ENCODE results near the gene RHAG. TPM values are rescaled to one million over a fixed set of nuclear protein-coding genes. Genes with fewer than 3 reads are reported as not detected.

The RHAG gene
- 0.06 to 0.15 TPM (median 0.09 TPM) in 3 of 5 replicates, not detected in the others for total RNA-seq (2022; extraction: Qiagen RNA extraction; ENCODE audit: low read depth)

GRCh38 chr6:49636713-49637349 is at the start of gene RHAG:
Gene RHAG (minus strand): TSS chr6:49636839. CDS start chr6:49636812, 27 bp downstream.

Other genes starting within 250 kb of the RHAG start
- gene MMUT, start 173.6 kb downstream of the RHAG start, total RNA-seq (2022; extraction: Qiagen RNA extraction; ENCODE audit: low read depth): 4.7 to 7.2 TPM (median 6.2 TPM) in 5 replicates
- 4.7 to 7.3 TPM (median 6.5 TPM) in 5 replicates for gene CENPQ, start 173.5 kb downstream of the RHAG start, total RNA-seq (2022; extraction: Qiagen RNA extraction; ENCODE audit: low read depth)
- gene GLYATL3, start 136.9 kb downstream of the RHAG start, total RNA-seq (2022; extraction: Qiagen RNA extraction; ENCODE audit: low read depth): not detected in 5 replicates
- gene C6orf141, start 86.2 kb downstream of the RHAG start, total RNA-seq (2022; extraction: Qiagen RNA extraction; ENCODE audit: low read depth): 10.2 to 11.5 TPM (median 11.1 TPM) in 5 replicates
- gene CRISP2, start 76.7 kb upstream of the RHAG start, total RNA-seq (2022; extraction: Qiagen RNA extraction; ENCODE audit: low read depth): not detected in 5 replicates
- gene CRISP3, start 107.5 kb upstream of the RHAG start, total RNA-seq (2022; extraction: Qiagen RNA extraction; ENCODE audit: low read depth): not detected in 5 replicates
- not detected in 5 replicates for gene PGK2, start 150.4 kb upstream of the RHAG start, total RNA-seq (2022; extraction: Qiagen RNA extraction; ENCODE audit: low read depth)
- not detected in 5 replicates for gene CRISP1, start 229.7 kb upstream of the RHAG start, total RNA-seq (2022; extraction: Qiagen RNA extraction; ENCODE audit: low read depth)